H1 (cell line): Measurements from ENCODE around the gene CLEC1A. TPM values are rescaled to one million over a fixed set of nuclear protein-coding genes. Genes with fewer than 3 reads are reported as not detected.

Experiments
- CTCF ChIA-PET: fragments of 300-600 bp; sonication (Branson Sonifier 250); formaldehyde crosslinking; loops from one replicate; lab custom pipeline; 2021; ENCODE audit not compliant: partially characterized antibody; lab: Charles Lee
- POLR2A ChIA-PET: fragments of 300-600 bp; sonication (Branson Sonifier 250); formaldehyde crosslinking; loops from one replicate; lab custom pipeline; 2021; ENCODE audit warnings: inconsistent platforms; ENCODE audit not compliant: partially characterized antibody; lab: Charles Lee
- DNase-seq, 2 experiments: peaks; one replicate each; pipeline versions ENCODE4 v3.0.0 to v3.0.0-alpha.2; 2010 to 2022; ENCODE audit warnings: low spot score in 2 of 2, low read depth in 1 of 2, mixed read lengths in 1 of 2
- FAIRE-seq: peaks from 2 replicates; lab custom pipeline; 2011; peaks lifted over from hg19 to GRCh38; lab: Jason Lieb, UNC
- H2AFZ ChIP-seq: 2 replicates; pipeline ENCODE4 v1.8.1; 2012; ENCODE audit warnings: low read length, inconsistent platforms
- H2AK5ac ChIP-seq: 2 replicates; pipeline ENCODE4 v1.6.1; 2013; ENCODE audit warnings: low read depth, low read length
- H2BK120ac ChIP-seq: replicated peaks from 2 replicates; pipeline ENCODE3; 2013; ENCODE audit warnings: low read depth, low read length, inconsistent platforms
- H2BK12ac ChIP-seq: 2 replicates; pipeline ENCODE4 v1.6.1; 2013; ENCODE audit warnings: low read depth, low read length
- H2BK15ac ChIP-seq: 2 replicates; pipeline ENCODE4 v1.6.1; 2013; ENCODE audit warnings: low read length
- H2BK20ac ChIP-seq: 2 replicates; pipeline ENCODE4 v1.6.1; 2013; ENCODE audit warnings: low read length
- H2BK5ac ChIP-seq: 2 replicates; pipeline ENCODE4 v1.6.1; 2013; ENCODE audit warnings: low read depth, low read length
- H3K14ac ChIP-seq: 2 replicates; pipeline ENCODE4 v1.6.1; 2013; ENCODE audit warnings: inconsistent platforms; ENCODE audit not compliant: insufficient read length
- H3K18ac ChIP-seq: 2 replicates; pipeline ENCODE4 v1.6.1; 2013; ENCODE audit warnings: low read length; ENCODE audit errors: extremely low read depth
- H3K23ac ChIP-seq: 2 replicates; pipeline ENCODE4 v1.6.1; 2013; ENCODE audit warnings: inconsistent platforms; ENCODE audit not compliant: insufficient read length
- H3K23me2 ChIP-seq: 2 replicates; pipeline ENCODE4 v1.6.1; 2013; ENCODE audit warnings: low read depth, low read length
- H3K27ac ChIP-seq: 2 replicates; pipeline ENCODE4 v1.6.1; 2011; ENCODE audit warnings: low read depth, low read length, inconsistent platforms
- H3K27me3 ChIP-seq, 4 experiments: replicated peaks in 1 of 4; 1 replicate in 1 of 4; 2 replicates in 3 of 4; pipeline versions ENCODE4 v1.6.1 to v1.8.1; 2011 to 2013; ENCODE audit warnings: low read length in 3 of 4, mild to moderate bottlenecking in 3 of 4, inconsistent platforms in 2 of 4, mixed read lengths in 2 of 4, moderate library complexity in 1 of 4; ENCODE audit not compliant: control insufficient read depth in 3 of 4, insufficient read depth in 3 of 4; ENCODE audit errors: extremely low read depth in 1 of 4
- H3K36me3 ChIP-seq, 4 experiments: 2 replicates each; pipeline versions ENCODE4 v1.6.1 to v1.8.1; 2011 to 2013; ENCODE audit warnings: mild to moderate bottlenecking in 4 of 4, low read length in 3 of 4, moderate library complexity in 2 of 4, control low read depth in 1 of 4, inconsistent platforms in 1 of 4; ENCODE audit not compliant: insufficient read depth in 4 of 4, control insufficient read depth in 2 of 4
- H3K4ac ChIP-seq: replicated peaks from 2 replicates; pipeline ENCODE3; 2013; ENCODE audit warnings: low read length, low read depth, mixed read lengths, inconsistent platforms; ENCODE audit not compliant: insufficient read length
- H3K4me1 ChIP-seq, 4 experiments: replicated peaks in 1 of 4; 1 replicate in 1 of 4; 2 replicates in 3 of 4; pipeline versions ENCODE4 v1.6.1 to v1.8.1; 2011 to 2013; ENCODE audit warnings: low read length in 3 of 4, inconsistent platforms in 2 of 4, mixed read lengths in 1 of 4; ENCODE audit not compliant: insufficient read depth in 4 of 4, control insufficient read depth in 3 of 4
- H3K4me2 ChIP-seq, 2 experiments: 2 replicates each; pipeline versions ENCODE4 v1.6.1 to v1.8.1; 2011 to 2013; ENCODE audit warnings: low read depth in 2 of 2, low read length in 2 of 2, control low read depth in 1 of 2, inconsistent platforms in 1 of 2, mild to moderate bottlenecking in 1 of 2; ENCODE audit not compliant: insufficient read depth in 1 of 2
- H3K4me3 ChIP-seq, 4 experiments: fragments of 200-600, 300-600 bp in 1 of 4; sonication (generic), shearing (Covaris generic), sonication (Bioruptor Twin) in 1 of 4; 2 replicates each; pipeline versions ENCODE4 v1.5.1 to v1.8.1; 2011 to 2016; ENCODE audit warnings: low read length in 4 of 4, low read depth in 3 of 4, control low read depth in 2 of 4, inconsistent platforms in 2 of 4, mild to moderate bottlenecking in 2 of 4, mixed read lengths in 1 of 4, moderate library complexity in 1 of 4; ENCODE audit not compliant: insufficient read depth in 2 of 4; ENCODE audit errors: extremely low read depth in 1 of 4
- H3K56ac ChIP-seq: replicated peaks from 2 replicates; pipeline ENCODE3; 2013; ENCODE audit warnings: low read depth, mild to moderate bottlenecking, mixed read lengths, low read length, inconsistent platforms; ENCODE audit not compliant: insufficient read length
- H3K79me1 ChIP-seq: 2 replicates; pipeline ENCODE4 v1.6.1; 2013; ENCODE audit warnings: low read depth, low read length, control low read depth
- H3K79me2 ChIP-seq, 2 experiments: 2 replicates each; pipeline versions ENCODE4 v1.6.1 to v1.8.1; 2012 to 2013; ENCODE audit warnings: low read length in 2 of 2, mild to moderate bottlenecking in 2 of 2, inconsistent platforms in 1 of 2; ENCODE audit not compliant: insufficient read depth in 2 of 2, control insufficient read depth in 1 of 2
- H3K9ac ChIP-seq, 4 experiments: replicated peaks in 1 of 4; 1 replicate in 1 of 4; 2 replicates in 3 of 4; pipeline versions ENCODE4 v1.6.1 to v1.8.1; 2011 to 2013; ENCODE audit warnings: low read depth in 3 of 4, low read length in 3 of 4, control low read depth in 2 of 4, mild to moderate bottlenecking in 2 of 4, moderate library complexity in 2 of 4, inconsistent platforms in 1 of 4; ENCODE audit errors: extremely low read depth in 1 of 4
- H3K9me3 ChIP-seq, 2 experiments: 2 replicates each; pipeline versions ENCODE4 v1.6.1 to v1.8.1; 2012 to 2013; ENCODE audit warnings: mild to moderate bottlenecking in 2 of 2, moderate library complexity in 2 of 2, control low read depth in 1 of 2, inconsistent platforms in 1 of 2, low read depth in 1 of 2, low read length in 1 of 2, mixed read lengths in 1 of 2; ENCODE audit not compliant: insufficient read depth in 2 of 2
- H4K20me1 ChIP-seq, 2 experiments: replicated peaks in 1 of 2; 2 replicates each; pipeline versions ENCODE3 to v1.8.1; 2011 to 2013; ENCODE audit warnings: inconsistent platforms in 2 of 2, low read length in 2 of 2, mild to moderate bottlenecking in 1 of 2; ENCODE audit not compliant: insufficient read depth in 2 of 2, control insufficient read depth in 1 of 2
- H4K5ac ChIP-seq: 2 replicates; pipeline ENCODE4 v1.6.1; 2013; ENCODE audit warnings: low read length, low read depth, mixed read lengths, inconsistent platforms; ENCODE audit not compliant: insufficient read length
- H4K8ac ChIP-seq: 2 replicates; pipeline ENCODE4 v1.8.0; 2013; ENCODE audit warnings: mild to moderate bottlenecking, moderate library complexity, low read length, inconsistent platforms; ENCODE audit not compliant: insufficient read depth; ENCODE audit errors: extremely low read depth
- H4K91ac ChIP-seq: replicated peaks from 2 replicates; pipeline ENCODE3; 2013; ENCODE audit warnings: low read length, mixed read lengths, inconsistent platforms; ENCODE audit not compliant: insufficient read length
- ASH2L ChIP-seq: fragments of 200-600, 300-600 bp; sonication (generic); IDR thresholded peaks from one replicate; pipeline ENCODE4 v1.7.1; 2017; ENCODE audit warnings: low read length
- CBX5 ChIP-seq: fragments of 300-800, 300-1000 bp; sonication (generic); IDR thresholded peaks from 2 replicates; pipeline ENCODE4 v1.7.1; 2016; ENCODE audit warnings: antibody characterized with exemption, low read length, low read depth
- CBX8 ChIP-seq: fragments of 300-800, 300-1000 bp; sonication (generic); IDR thresholded peaks from 2 replicates; pipeline ENCODE4 v1.7.1; 2016; ENCODE audit warnings: low read depth, low read length, borderline replicate concordance
- CHD2 ChIP-seq: IDR thresholded peaks from 2 replicates; pipeline ENCODE4 v1.6.1; 2012; ENCODE audit warnings: low read length, improper control_type of control experiment
- EP300 ChIP-seq, 2 experiments: IDR thresholded peaks; 1 replicate in 1 of 2; 2 replicates in 1 of 2; pipeline ENCODE4 v1.6.1; 2011 to 2012; ENCODE audit warnings: low read depth in 2 of 2, low read length in 2 of 2, mild to moderate bottlenecking in 2 of 2, borderline replicate concordance in 1 of 2, inconsistent platforms in 1 of 2, moderate library complexity in 1 of 2
- EZH2 ChIP-seq: fragments of 200-600 bp; sonication (generic); IDR thresholded peaks from 2 replicates; pipeline ENCODE4 v1.7.1; 2012; ENCODE audit warnings: low read depth, mild to moderate bottlenecking, moderate library complexity, low read length, inconsistent platforms; ENCODE audit not compliant: severe bottlenecking
- JUN ChIP-seq: IDR thresholded peaks from 2 replicates; pipeline ENCODE4 v1.6.1; 2011; ENCODE audit warnings: low read depth, mild to moderate bottlenecking, improper control_type of control experiment, low read length
- NANOG ChIP-seq: IDR thresholded peaks from 2 replicates; pipeline ENCODE4 v1.6.1; 2011; ENCODE audit warnings: low read length, low read depth, mild to moderate bottlenecking, inconsistent platforms; ENCODE audit not compliant: insufficient read depth, poor library complexity, severe bottlenecking
- SP4 ChIP-seq: IDR thresholded peaks from 2 replicates; pipeline ENCODE4 v1.6.1; 2012; ENCODE audit warnings: low read length, inconsistent platforms
- SUZ12 ChIP-seq: fragments of 200-600 bp; sonication (generic); IDR thresholded peaks from 2 replicates; pipeline ENCODE4 v1.6.1; 2012; ENCODE audit warnings: mild to moderate bottlenecking, inconsistent platforms, low read length, moderate library complexity, mixed read lengths
- TAF1 ChIP-seq: IDR thresholded peaks from 2 replicates; pipeline ENCODE4 v1.6.1; 2011; ENCODE audit warnings: mild to moderate bottlenecking, low read depth, low read length
- WGBS, 2 experiments: shearing (Covaris generic) in 1 of 2; methylation state at CpG; one replicate each; pipeline versions ENCODE4 v1.1.6 to v1.1.7; 2013 to 2015; ENCODE audit warnings: low lambda C conversion rate in 2 of 2, mixed read lengths in 2 of 2, inconsistent platforms in 1 of 2, low coverage in 1 of 2, missing lambda C conversion rate in 1 of 2; ENCODE audit not compliant: insufficient replicate concordance in 2 of 2, insufficient coverage in 1 of 2, insufficient read length in 1 of 2; ENCODE audit errors: extremely low coverage in 1 of 2, missing lambda C conversion rate in 1 of 2; 5-methylcytosine and 5-hydroxymethylcytosine counted together
- polyA plus RNA-seq, 7 experiments: library from polyadenylated mRNA; depleted of rRNA in 3 of 7; stranded (reverse) in 5 of 7; unstranded in 2 of 7; fragments of >200 nt in 5 of 7; fragments of 200-250 nt in 2 of 7; gene quantifications; 1 replicate in 5 of 7; 2 replicates in 1 of 7; 4 replicates in 1 of 7; pipeline versions ENCODE4 v1.2.1 to v1.2.3, GENCODE V29; 2011 to 2013; ENCODE audit warnings: missing spikeins in 2 of 7, mixed read lengths in 2 of 7
- total RNA-seq: library from RNA; stranded (reverse); fragmentation: NEBNext Ultra II Directional; extraction: Animal tissue kit (Norgen Biotek cat#: 25700); gene quantifications from 2 replicates; pipeline ENCODE4 v1.2.1, GENCODE V29; 2021

The CLEC1A gene
- total and polyA plus RNA-seq, 2 of the 8 experiments (the other 6 are each of a cell fraction or from before 2014, with no cell fraction given), result 0.20 TPM; not detected in 1

GRCh38 chr12:10135126-10135525 is 36.3 kb upstream of the CLEC1A start:
- Histone ChIP-seq H2BK15ac (no peak overlapping the region), H3K36me3 (no peaks in the 10 kb centered on the region), H3K23ac (no peak overlapping the region), H3K4me3 (no peak overlapping the region), H2BK20ac (no peak overlapping the region), H3K14ac (no peak overlapping the region), H3K27ac (no peak overlapping the region), H3K79me1 (no peaks in the 10 kb centered on the region), H4K8ac (no peak overlapping the region), H4K5ac (no peak overlapping the region), H2BK12ac (no peak overlapping the region), H3K4me2 (no peak overlapping the region), H3K4me1 (peaks cover 0 to 9% (median 5%) of the 10 kb centered on the region in 4 experiments; a peak in 4 of 7 replicates), H4K91ac (no peak overlapping the region)
- POLR2A ChIA-PET, result no interaction called here
- TF ChIP-seq CBX8 (no peak), SUZ12 (no peak), EP300 (IDR thresholded peaks at IDR 0.05; ENCODE audit: borderline replicate concordance in 1 of 2, low read depth in 2 of 2, low read length in 2 of 2) (no peak), JUN (no peak), EZH2 (no peak), SP4 (no peak), NANOG (no peak), CBX5 (no peak), ASH2L (no peak), CHD2 (no peak), TAF1 (no peak)
- TF ChIP-seq, all 59 proteins: peak for 0
- WGBS, 2 experiments, result 90% methylated on average over 4 of the region's 4 CpGs; no CpG with 5 or more reads in 1 of the 2 experiments
- no peak overlapping the region for H2AFZ ChIP-seq
- no peak for FAIRE-seq
- no peak overlapping the region for H3K18ac ChIP-seq
- no peak for DNase-seq
- no peak overlapping the region for H3K9ac ChIP-seq
- no peaks in the 10 kb centered on the region for H4K20me1 ChIP-seq
- CTCF ChIA-PET, result interaction anchor here (0.6 to 2.6 kb wide), 5 partner anchors 11 to 136 kb away, joined by 3 to 12 read pairs (median 3); partner anchors contain the start of genes CLEC12B and CLEC1B
- H3K27me3 ChIP-seq, result no peaks in the 10 kb centered on the region
- no peak overlapping the region for H2BK5ac ChIP-seq
- no peak overlapping the region for H3K4ac ChIP-seq
- no peak overlapping the region for H2BK120ac ChIP-seq
- H3K56ac ChIP-seq, result no peak overlapping the region
- H3K9me3 ChIP-seq, result no peaks in the 10 kb centered on the region
- no peaks in the 10 kb centered on the region for H3K23me2 ChIP-seq
- no peak overlapping the region for H2AK5ac ChIP-seq
- no peaks in the 10 kb centered on the region for H3K79me2 ChIP-seq
